Right renal cortex interstitium (tissue), 3 donors: ENCODE results near the gene ASCL5. TPM values are rescaled to one million over a fixed set of nuclear protein-coding genes. Genes with fewer than 3 reads are reported as not detected.

Experiments used
- polyA plus RNA-seq, 3 donors: library from polyadenylated mRNA; unstranded; fragments of 120-200 nt; gene quantifications; one replicate each; pipeline ENCODE4 v1.2.1, GENCODE V29; 2013; ENCODE audit not compliant: insufficient read length in 3 of 3

The ASCL5 gene
- polyA plus RNA-seq, 3 donors = 0.06 to 0.15 (median 0.08) TPM

Other genes starting within 250 kb of the ASCL5 start
- 10 to 100 TPM; 30.5 to 37.8 (median 33.0) TPM for gene INAVA, start 232.3 kb downstream of the ASCL5 start, polyA plus RNA-seq
- 1 to 10 TPM; 2.0 to 2.3 (median 2.0) TPM for gene KIF21B, start 103.5 kb downstream of the ASCL5 start, polyA plus RNA-seq
- under 1 TPM; 0.37 to 0.51 (median 0.46) TPM for gene CACNA1S, start 14.8 kb downstream of the ASCL5 start, polyA plus RNA-seq
- gene TMEM9, start 27.3 kb upstream of the ASCL5 start, polyA plus RNA-seq = 100 to 1,000 TPM; 145 to 169 (median 158) TPM
- gene IGFN1, start 63.6 kb upstream of the ASCL5 start, polyA plus RNA-seq = under 1 TPM; 0.13 to 0.42 (median 0.29) TPM
- under 1 TPM; 0.10 to 0.12 (median 0.11) TPM for gene PKP1, start 156.3 kb upstream of the ASCL5 start, polyA plus RNA-seq